ENCODE data around the gene GNAZ. TPM values are rescaled to one million over a fixed set of nuclear protein-coding genes. Genes with fewer than 3 reads are reported as not detected.

GNAZ gene
- total RNA-seq, 4 donors from 2014 or later: 4.1 to 16.2 (median 6.5) TPM

DNA sequence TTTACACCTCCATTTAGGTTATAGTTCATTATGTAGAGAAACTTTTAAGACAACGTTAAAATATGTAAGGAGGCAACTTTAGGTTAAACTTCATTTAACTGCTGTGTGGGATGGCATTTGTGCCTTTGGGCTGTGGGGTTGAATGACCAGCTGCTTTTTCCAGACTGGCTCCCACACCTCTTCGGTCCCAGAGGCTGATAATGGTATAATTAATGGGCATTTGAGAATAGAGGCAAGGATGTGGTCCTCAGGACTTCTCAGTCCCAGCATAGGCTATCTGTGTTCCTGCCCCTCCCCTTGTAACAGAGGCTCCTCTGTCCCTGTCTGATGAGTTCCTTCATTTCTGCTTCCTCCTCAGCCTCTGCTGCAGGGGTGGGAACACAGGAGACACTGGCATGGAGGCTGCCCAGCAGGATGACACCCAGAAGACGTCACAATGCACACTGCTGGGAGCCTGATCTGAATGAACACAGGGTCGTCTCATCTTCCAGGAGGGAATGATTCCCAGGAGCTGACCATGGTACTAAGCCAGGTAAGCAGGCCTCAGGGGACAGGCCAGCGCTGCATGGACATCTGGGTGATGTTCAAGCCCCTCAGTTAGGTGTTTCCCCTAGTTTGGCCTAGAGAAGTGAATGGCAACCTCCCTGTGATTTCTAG, 17.1 kb upstream of the GNAZ start:
- TF ChIP-seq, protein P1, sequence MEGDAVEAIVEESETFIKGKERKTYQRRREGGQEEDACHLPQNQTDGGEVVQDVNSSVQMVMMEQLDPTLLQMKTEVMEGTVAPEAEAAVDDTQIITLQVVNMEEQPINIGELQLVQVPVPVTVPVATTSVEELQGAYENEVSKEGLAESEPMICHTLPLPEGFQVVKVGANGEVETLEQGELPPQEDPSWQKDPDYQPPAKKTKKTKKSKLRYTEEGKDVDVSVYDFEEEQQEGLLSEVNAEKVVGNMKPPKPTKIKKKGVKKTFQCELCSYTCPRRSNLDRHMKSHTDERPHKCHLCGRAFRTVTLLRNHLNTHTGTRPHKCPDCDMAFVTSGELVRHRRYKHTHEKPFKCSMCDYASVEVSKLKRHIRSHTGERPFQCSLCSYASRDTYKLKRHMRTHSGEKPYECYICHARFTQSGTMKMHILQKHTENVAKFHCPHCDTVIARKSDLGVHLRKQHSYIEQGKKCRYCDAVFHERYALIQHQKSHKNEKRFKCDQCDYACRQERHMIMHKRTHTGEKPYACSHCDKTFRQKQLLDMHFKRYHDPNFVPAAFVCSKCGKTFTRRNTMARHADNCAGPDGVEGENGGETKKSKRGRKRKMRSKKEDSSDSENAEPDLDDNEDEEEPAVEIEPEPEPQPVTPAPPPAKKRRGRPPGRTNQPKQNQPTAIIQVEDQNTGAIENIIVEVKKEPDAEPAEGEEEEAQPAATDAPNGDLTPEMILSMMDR (IDR thresholded peaks at IDR 0.05; ENCODE audit: low read depth): no peak

DNA sequence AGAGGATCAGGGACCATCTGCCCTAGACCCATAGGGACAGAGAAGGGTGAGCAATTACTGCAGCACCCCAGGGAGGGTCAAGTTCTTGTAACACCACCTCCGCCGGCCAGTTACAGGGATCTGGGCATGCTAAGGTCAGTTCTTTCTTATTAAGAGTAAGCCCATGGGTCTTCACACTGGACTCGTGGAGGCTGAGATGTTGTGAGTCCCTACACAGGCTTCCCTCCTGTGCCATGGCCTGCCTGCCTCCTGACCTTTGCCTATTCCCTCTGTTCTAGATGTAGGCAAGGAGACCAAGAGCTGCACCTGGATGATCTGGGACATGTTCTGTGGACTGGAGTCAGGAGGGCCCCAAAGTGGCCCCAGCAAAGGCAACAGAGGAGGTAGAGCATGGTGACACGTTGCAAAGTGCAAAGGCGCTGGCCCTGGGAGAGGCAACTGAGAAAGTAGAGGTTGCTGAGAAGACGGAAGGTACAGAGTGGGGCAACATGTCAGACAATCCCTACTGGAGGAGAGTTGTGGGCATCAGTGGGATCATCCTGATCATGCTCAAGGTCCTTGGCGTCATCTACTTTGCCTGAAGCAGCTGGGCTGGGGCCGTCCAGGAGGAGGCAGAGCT, 16.3 kb upstream of the GNAZ start:
- TF ChIP-seq, protein P1 (IDR thresholded peaks at IDR 0.05; ENCODE audit: low read depth): no peak

DNA sequence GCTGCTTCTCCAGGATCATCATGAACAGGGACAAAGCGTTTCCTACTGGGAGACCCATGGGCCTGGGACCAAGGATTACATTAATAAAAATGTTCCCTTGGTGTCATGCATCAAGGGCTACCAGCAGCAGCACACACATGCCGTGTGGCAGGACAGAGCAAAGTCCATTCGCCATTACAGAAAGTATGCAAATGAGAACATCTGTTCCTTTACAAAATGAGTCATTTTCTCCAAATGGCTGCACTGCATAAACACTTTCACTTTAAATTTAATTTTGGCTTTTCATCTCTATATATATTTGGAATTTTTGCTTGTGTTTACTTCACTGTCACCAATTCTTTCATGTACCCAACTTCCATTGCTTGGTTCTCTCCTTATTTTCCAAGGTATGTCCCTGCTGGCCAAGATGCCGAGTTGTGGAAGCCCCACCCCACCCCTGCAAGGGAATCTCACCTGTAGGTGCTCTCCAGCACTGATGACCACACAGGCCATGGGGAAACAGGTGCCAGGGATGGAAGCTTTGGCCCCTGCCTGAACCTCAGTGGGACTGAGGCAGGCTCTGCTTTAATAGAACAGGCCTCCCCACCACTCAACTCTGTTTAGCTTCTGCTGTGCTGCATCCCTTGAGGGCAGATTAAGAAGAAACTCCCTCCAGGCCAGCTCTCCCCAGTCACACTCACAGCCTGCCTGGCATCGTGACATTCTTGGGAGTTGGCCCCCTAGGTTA, 15.6 kb upstream of the GNAZ start:
- TF ChIP-seq, protein P1 (IDR thresholded peaks at IDR 0.05; ENCODE audit: low read depth): no peak

DNA sequence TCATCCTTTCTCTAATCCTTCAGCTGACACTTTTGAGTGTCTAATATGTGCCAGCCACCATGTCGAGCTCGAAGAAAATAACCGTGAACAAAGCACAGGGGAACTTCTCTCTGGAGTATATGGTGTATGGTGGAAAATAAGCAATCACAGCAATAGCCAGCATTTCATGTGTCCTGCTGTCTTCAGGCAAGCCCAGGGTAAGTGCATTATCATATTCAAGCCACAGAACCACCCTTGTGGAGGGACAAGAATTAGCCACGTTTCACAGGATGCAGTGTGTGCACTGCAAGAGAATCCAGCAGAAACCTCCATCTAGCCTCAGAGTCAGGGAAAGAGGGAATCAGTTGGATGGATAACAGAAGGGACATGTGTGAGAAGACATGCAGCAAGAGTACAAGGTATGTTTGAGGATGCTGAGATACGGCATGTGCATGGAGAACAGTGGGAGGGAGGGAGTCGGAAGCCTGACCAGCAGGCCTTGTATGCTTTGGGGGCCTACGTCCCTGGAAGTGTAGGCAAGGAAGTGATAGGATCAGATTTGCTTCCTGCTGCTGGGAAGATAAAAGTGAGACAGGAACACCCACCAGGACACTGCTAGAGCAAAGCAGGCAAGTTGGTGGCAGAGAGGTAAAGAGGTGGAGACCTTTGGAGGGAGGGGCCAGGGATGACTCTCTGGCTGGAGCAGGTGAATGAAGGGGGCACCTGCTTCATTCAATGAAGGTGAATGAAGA, 14.7 kb upstream of the GNAZ start:
- TF ChIP-seq, protein P1 (IDR thresholded peaks at IDR 0.05; ENCODE audit: low read depth): no peak

DNA sequence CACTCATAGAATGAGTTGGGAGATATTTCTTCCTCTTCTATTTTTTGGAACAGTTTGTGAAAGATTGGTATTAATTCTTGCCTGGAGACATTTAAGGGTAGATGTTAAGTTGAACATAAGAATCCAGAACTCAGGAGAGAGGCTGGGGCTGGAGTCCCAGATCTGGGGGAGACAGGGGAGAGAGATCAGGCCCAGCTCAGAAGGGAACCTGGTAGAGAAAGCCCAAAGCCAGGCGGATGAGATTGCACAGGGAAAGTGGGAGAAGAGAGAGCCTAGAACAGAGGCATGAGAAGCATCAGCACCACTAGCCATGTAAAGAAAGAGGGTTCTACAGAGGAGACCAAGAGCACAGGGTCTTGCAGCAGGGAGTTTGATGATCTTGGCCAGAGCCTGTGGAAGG, 13.0 kb upstream of the GNAZ start:
- TF ChIP-seq, protein P1 (IDR thresholded peaks at IDR 0.05; ENCODE audit: low read depth): no peak

DNA sequence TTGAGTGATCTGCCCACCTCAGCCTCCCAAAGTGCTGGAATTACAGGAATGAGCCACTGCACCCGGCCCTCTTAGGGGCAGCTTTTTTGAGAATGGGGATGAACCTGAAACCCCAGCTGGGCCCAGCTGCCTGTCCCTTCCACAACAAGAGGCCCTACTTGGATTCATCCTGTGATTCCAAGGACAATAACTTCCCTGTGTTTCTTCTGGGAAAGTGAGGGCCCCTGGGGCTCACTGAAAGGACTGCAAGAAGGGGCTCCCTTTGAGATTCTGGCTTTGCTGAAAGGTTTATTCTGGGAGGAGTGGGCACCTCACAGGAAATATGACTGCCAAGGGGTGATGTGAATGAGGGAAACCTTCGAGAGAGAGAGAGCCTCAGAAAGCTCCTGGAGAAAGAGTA, 12.3 kb upstream of the GNAZ start:
- TF ChIP-seq, protein P1 (IDR thresholded peaks at IDR 0.05; ENCODE audit: low read depth): no peak
